SK-N-SH (cell line): ENCODE results near the gene CD59. TPM values are rescaled to one million over a fixed set of nuclear protein-coding genes. Genes with fewer than 3 reads are reported as not detected.
A peak's percentile ranks its signal among the peaks of the same experiment; 100 is the strongest.

Experiments
- CTCF ChIA-PET: fragments of 300-600, 350-600 bp; formaldehyde crosslinking; extraction: SDS; loops from one replicate; lab custom pipeline; 2021; lab: Yijun Ruan, JAX
- POLR2A ChIA-PET: fragments of 350-600 bp; sonication (Branson Sonifier 250); formaldehyde crosslinking; extraction: SDS; loops from one replicate; lab custom pipeline; 2020; ENCODE audit warnings: antibody characterized with exemption, inconsistent platforms; lab: Yijun Ruan, JAX
- DNase-seq: peaks from one replicate; pipeline ENCODE4 v3.0.0; 2012
- H2AFZ ChIP-seq: fragments of 200-600 bp; sonication (generic); 2 replicates; pipeline ENCODE4 v1.8.1; 2016; ENCODE audit warnings: antibody characterized with exemption, mild to moderate bottlenecking, low read depth
- H3F3A ChIP-seq: fragments of 200-600 bp; sonication (generic); replicated peaks from 2 replicates; pipeline ENCODE3; 2016; ENCODE audit warnings: antibody characterized with exemption, mild to moderate bottlenecking; ENCODE audit not compliant: insufficient read depth
- H3K27ac ChIP-seq, 2 experiments: fragments of 200-500 bp in 1 of 2; fragments of 200-600 bp in 1 of 2; sonication (Bioruptor generic) in 1 of 2; sonication (generic), shearing (Covaris generic) in 1 of 2; 2 replicates each; pipeline versions ENCODE4 v1.5.1 to v1.6.1; 2014 to 2016; ENCODE audit warnings: low read depth in 2 of 2, inconsistent platforms in 1 of 2, low read length in 1 of 2, mild to moderate bottlenecking in 1 of 2, mixed read lengths in 1 of 2
- H3K27me3 ChIP-seq: fragments of 200-600 bp; sonication (generic), shearing (Covaris generic); 2 replicates; pipeline ENCODE4 v1.6.1; 2016; ENCODE audit warnings: mixed run types; ENCODE audit not compliant: insufficient read depth
- H3K36me3 ChIP-seq, 2 experiments: fragments of 200-500 bp in 1 of 2; fragments of 200-600 bp in 1 of 2; sonication (Bioruptor generic) in 1 of 2; sonication (generic) in 1 of 2; replicated peaks in 1 of 2; 2 replicates each; pipeline versions ENCODE3 to v1.5.1; 2014 to 2016; ENCODE audit warnings: low read length in 1 of 2, mild to moderate bottlenecking in 1 of 2; ENCODE audit not compliant: insufficient read depth in 2 of 2, control insufficient read depth in 1 of 2
- H3K4me1 ChIP-seq, 2 experiments: fragments of 200-500 bp in 1 of 2; fragments of 200-600 bp in 1 of 2; sonication (Bioruptor generic) in 1 of 2; sonication (generic), shearing (Covaris generic) in 1 of 2; 2 replicates each; pipeline versions ENCODE4 v1.5.1 to v1.6.1; 2014 to 2016; ENCODE audit warnings: low read depth in 1 of 2, low read length in 1 of 2, mixed run types in 1 of 2; ENCODE audit not compliant: insufficient read depth in 2 of 2, control insufficient read depth in 1 of 2
- H3K4me2 ChIP-seq: fragments of 200-600 bp; sonication (generic), shearing (Covaris generic); 2 replicates; pipeline ENCODE4 v1.6.1; 2017; ENCODE audit warnings: mixed run types
- H3K4me3 ChIP-seq, 2 experiments: fragments of 200-500 bp in 1 of 2; fragments of 200-600 bp in 1 of 2; sonication (Bioruptor generic) in 1 of 2; sonication (generic), shearing (Covaris generic) in 1 of 2; 2 replicates each; pipeline versions ENCODE4 v1.5.1 to v1.8.1; 2014 to 2016; ENCODE audit warnings: low read depth in 2 of 2, inconsistent platforms in 1 of 2, low read length in 1 of 2, mild to moderate bottlenecking in 1 of 2, mixed read lengths in 1 of 2, moderate library complexity in 1 of 2
- H3K79me2 ChIP-seq: fragments of 200-600 bp; sonication (generic); 2 replicates; pipeline ENCODE4 v1.8.1; 2017; ENCODE audit warnings: mild to moderate bottlenecking; ENCODE audit not compliant: insufficient read depth
- H3K9ac ChIP-seq: fragments of 200-600 bp; sonication (generic); 2 replicates; pipeline ENCODE4 v1.6.1; 2017; ENCODE audit warnings: mixed run types
- H3K9me2 ChIP-seq: fragments of 200-600 bp; sonication (generic); 2 replicates; pipeline ENCODE4 v1.6.1; 2017; ENCODE audit warnings: mixed run types
- H3K9me3 ChIP-seq: fragments of 200-600 bp; sonication (generic); 2 replicates; pipeline ENCODE4 v1.6.1; 2017; ENCODE audit warnings: mixed run types, mild to moderate bottlenecking, moderate library complexity
- H4K20me1 ChIP-seq: fragments of 200-600 bp; sonication (generic); 2 replicates; pipeline ENCODE4 v1.6.1; 2017; ENCODE audit warnings: mild to moderate bottlenecking, mixed run types; ENCODE audit not compliant: insufficient read depth
- EP300 ChIP-seq, 2 experiments: IDR thresholded peaks; 2 replicates each; pipeline versions ENCODE4 v1.4.0 to v1.6.1; 2012; ENCODE audit warnings: borderline replicate concordance in 1 of 2, low read depth in 1 of 2, low read length in 1 of 2
- FOXJ3 ChIP-seq: sonication (generic); formaldehyde crosslinking; IDR thresholded peaks from 2 replicates; pipeline ENCODE4 v1.5.1; 2020; ENCODE audit warnings: mild to moderate bottlenecking, missing genetic modification reagents
- JUND ChIP-seq: IDR thresholded peaks from 2 replicates; pipeline ENCODE4 v1.4.0; 2012
- MAX ChIP-seq: IDR thresholded peaks from 2 replicates; pipeline ENCODE4 v1.4.0; 2012; ENCODE audit warnings: low read depth
- MEF2A ChIP-seq: IDR thresholded peaks from 2 replicates; pipeline ENCODE4 v1.4.0; 2012; ENCODE audit warnings: low read depth, borderline replicate concordance
- MXI1 ChIP-seq: IDR thresholded peaks from 2 replicates; pipeline ENCODE4 v1.6.1; 2012; ENCODE audit warnings: mild to moderate bottlenecking, low read depth, low read length, improper control_type of control experiment
- NFIC ChIP-seq: IDR thresholded peaks from 2 replicates; pipeline ENCODE4 v1.4.0; 2012; ENCODE audit warnings: borderline replicate concordance
- NRF1 ChIP-seq: IDR thresholded peaks from 2 replicates; pipeline ENCODE4 v1.6.1; 2012; ENCODE audit warnings: low read depth, mild to moderate bottlenecking, low read length
- POLR2AphosphoS5 ChIP-seq: IDR thresholded peaks from 2 replicates; pipeline ENCODE4 v1.6.1; 2012; ENCODE audit warnings: low read depth, low read length
- RAD21 ChIP-seq: IDR thresholded peaks from 2 replicates; pipeline ENCODE4 v1.6.1; 2012; ENCODE audit warnings: mild to moderate bottlenecking, low read length
- SMC3 ChIP-seq: IDR thresholded peaks from 2 replicates; pipeline ENCODE4 v1.6.1; 2012; ENCODE audit warnings: low read depth, low read length, improper control_type of control experiment
- TAF1 ChIP-seq: IDR thresholded peaks from 2 replicates; pipeline ENCODE4 v1.6.1; 2012; ENCODE audit warnings: low read depth, mild to moderate bottlenecking, low read length, moderate library complexity, borderline replicate concordance
- TCF12 ChIP-seq: IDR thresholded peaks from 2 replicates; pipeline ENCODE4 v1.4.0; 2012
- TEAD4 ChIP-seq: IDR thresholded peaks from 2 replicates; pipeline ENCODE4 v1.4.0; 2012; ENCODE audit warnings: mild to moderate bottlenecking, borderline replicate concordance; ENCODE audit not compliant: insufficient read depth
- USF2 ChIP-seq: fragments of 150-350 bp; IDR thresholded peaks from 2 replicates; pipeline ENCODE4 v1.6.1; 2017; ENCODE audit warnings: antibody characterized with exemption, low read length, low read depth, borderline replicate concordance
- YY1 ChIP-seq: IDR thresholded peaks from 2 replicates; pipeline ENCODE4 v1.4.0; 2012; ENCODE audit warnings: low read depth, mild to moderate bottlenecking
- WGBS: methylation state at CpG from one replicate; pipeline ENCODE4 v1.1.6; 2017; ENCODE audit warnings: low lambda C conversion rate; 5-methylcytosine and 5-hydroxymethylcytosine counted together
- polyA plus RNA-seq, 3 experiments: library from polyadenylated mRNA; depleted of rRNA; stranded (reverse); fragments of >200 nt; gene quantifications; 2 replicates each; pipeline ENCODE4 v1.2.3, GENCODE V29; 2012
- TF ChIP-seq, protein P1 (sequence below): IDR thresholded peaks from 2 replicates; pipeline ENCODE4; 2012

Gene CD59
- polyA plus RNA-seq, 1 of the 3 experiments (the other 2 are of a cell fraction), result 616 TPM

DNA sequence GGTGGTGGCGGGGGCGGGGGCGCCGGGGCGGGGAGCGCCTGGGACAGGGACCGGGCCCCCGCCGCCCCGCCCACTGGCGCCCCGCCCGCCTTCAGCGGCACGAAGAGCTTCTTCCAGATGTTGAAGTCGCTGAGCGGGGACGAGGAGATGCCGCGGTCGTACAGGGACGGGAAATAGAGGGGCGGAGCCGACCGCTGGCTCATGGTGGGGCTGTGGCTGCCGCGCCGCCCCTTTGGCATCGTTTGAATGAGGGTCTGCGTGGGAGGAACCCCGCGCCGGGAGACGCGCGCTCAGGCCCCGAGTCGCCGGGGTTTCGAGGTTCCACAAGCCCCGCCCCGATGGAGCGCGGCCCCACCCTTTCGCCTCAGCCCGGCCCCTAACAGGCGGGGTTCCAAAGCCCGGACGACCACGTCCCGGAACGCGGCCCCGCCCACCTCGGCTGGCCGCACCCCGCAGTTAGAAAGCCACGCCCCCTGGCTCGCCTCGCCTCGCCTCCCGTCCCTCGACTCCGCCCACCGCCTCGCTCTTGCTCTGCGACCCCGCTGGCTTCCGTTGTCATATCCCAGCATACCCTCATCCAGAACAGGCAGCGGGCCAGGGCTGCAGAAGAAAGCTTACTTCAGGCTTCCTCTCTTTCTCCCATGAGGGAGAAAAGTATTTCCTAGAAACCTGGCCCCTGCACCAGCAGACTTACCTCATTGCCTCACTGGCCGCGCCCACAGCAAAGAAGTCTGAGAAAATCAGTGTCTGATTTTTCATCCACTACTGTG is 35.5 kb downstream of the CD59 start, which contains the start of gene C11orf91:
Gene C11orf91, minus strand, starts transcription at position 325 of the 770 bp plus-strand sequence. Its CDS starts 86 bp downstream, at position 239.
- H3F3A ChIP-seq, result peaks cover 48% of the 10 kb centered on the region
- H3K79me2 ChIP-seq, result no peaks in the 10 kb centered on the region
- H3K9me3 ChIP-seq, result no peaks in the 10 kb centered on the region
- TF ChIP-seq NRF1 (0 out of 2 replicates have a peak, but pooled peaks have one; percentile 21), MXI1 (peak; percentile 61), POLR2AphosphoS5 (peak; percentile 73; the same call in 1 of the 2 replicates), SMC3 (no peak), MAX (peak; percentile 56), TAF1 (peak; percentile 61; the same call in 1 of the 2 replicates), NFIC (peak; percentile 30; the same call in 1 of the 2 replicates), USF2 (no peak)
- H3K4me3 ChIP-seq, result peak within 1 kb of the TSS; percentile 49 to 59
- CTCF ChIA-PET, result interaction anchor here (1.0 to 3.0 kb wide), 5 partner anchors 12 to 134 kb away, joined by 3 to 20 read pairs (median 4); no protein-coding TSS in a partner anchor
- peak within 1 kb of the TSS; percentile 77 for H3K4me2 ChIP-seq
- WGBS, result 2% methylated on average over 41 of the region's 72 CpGs
- peak; percentile 98 for DNase-seq
- peak within 1 kb of the TSS; percentile 93 to 94 for H3K27ac ChIP-seq
- peaks cover 13 to 36% of the 10 kb centered on the region in 2 experiments; a peak in 2 of 4 replicates for H3K4me1 ChIP-seq
- peaks cover 5 to 13% of the 10 kb centered on the region in 2 experiments for H3K36me3 ChIP-seq
- no peaks in the 10 kb centered on the region for H3K9me2 ChIP-seq
- H2AFZ ChIP-seq, result peak within 1 kb of the TSS; percentile 27; the same call in 1 of the 2 replicates
- POLR2A ChIA-PET, result interaction anchor here (1.0 to 1.9 kb wide), 6 partner anchors 9 to 540 kb away, joined by 3 to 5 read pairs (median 4); partner anchors contain the start of gene CSTF3
- no peaks in the 10 kb centered on the region for H3K27me3 ChIP-seq
- H3K9ac ChIP-seq, result peak within 1 kb of the TSS; percentile 69
- H4K20me1 ChIP-seq, result no peaks in the 10 kb centered on the region

- no peaks in the 10 kb centered on the region for H3K27me3 ChIP-seq
- TF ChIP-seq MEF2A, result no peak
- no peak for TF ChIP-seq EP300 (IDR thresholded peaks at IDR 0.05; ENCODE audit: borderline replicate concordance in 1 of 2, low read depth in 1 of 2, low read length in 1 of 2)
- TF ChIP-seq, protein P1, sequence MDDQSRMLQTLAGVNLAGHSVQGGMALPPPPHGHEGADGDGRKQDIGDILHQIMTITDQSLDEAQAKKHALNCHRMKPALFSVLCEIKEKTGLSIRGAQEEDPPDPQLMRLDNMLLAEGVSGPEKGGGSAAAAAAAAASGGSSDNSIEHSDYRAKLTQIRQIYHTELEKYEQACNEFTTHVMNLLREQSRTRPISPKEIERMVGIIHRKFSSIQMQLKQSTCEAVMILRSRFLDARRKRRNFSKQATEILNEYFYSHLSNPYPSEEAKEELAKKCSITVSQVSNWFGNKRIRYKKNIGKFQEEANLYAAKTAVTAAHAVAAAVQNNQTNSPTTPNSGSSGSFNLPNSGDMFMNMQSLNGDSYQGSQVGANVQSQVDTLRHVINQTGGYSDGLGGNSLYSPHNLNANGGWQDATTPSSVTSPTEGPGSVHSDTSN, result no peak
- TF ChIP-seq JUND, result no peak
- TF ChIP-seq TCF12, result no peak
- TF ChIP-seq FOXJ3 (CRISPR knock-in tag), result no peak
- no peak for TF ChIP-seq TEAD4
- TF ChIP-seq YY1, result no peak
- TF ChIP-seq RAD21, result no peak
- no peak for TF ChIP-seq TAF1
- TF ChIP-seq SMC3, result no peak
- CTCF ChIA-PET, result interaction anchor here (2.1 to 3.0 kb wide), 3 partner anchors 11 to 130 kb away, joined by 4 to 20 read pairs (median 15); no protein-coding TSS in a partner anchor
- peaks cover 2 to 7% of the 10 kb centered on the region in 2 experiments for H3K36me3 ChIP-seq
- H3K9ac ChIP-seq, result peak overlapping the region; percentile 57; the same call in 1 of the 2 replicates
- peak overlapping the region; percentile 77; the same call in 1 of the 2 replicates for H3K4me2 ChIP-seq
- H3K79me2 ChIP-seq, result no peaks in the 10 kb centered on the region
- H3K9me2 ChIP-seq, result no peaks in the 10 kb centered on the region
- H2AFZ ChIP-seq, result no peak overlapping the region; the same call in 1 of the 2 replicates
- H3F3A ChIP-seq, result peaks cover 44% of the 10 kb centered on the region
- peaks cover 18 to 37% of the 10 kb centered on the region in 2 experiments; a peak in 2 of 4 replicates for H3K4me1 ChIP-seq
- no peak for DNase-seq
- WGBS, result 50% methylated on average over 24 of the region's 25 CpGs
- peak overlapping the region; percentile 72 to 94; a peak in 3 of 4 replicates for H3K27ac ChIP-seq
- H3K9me3 ChIP-seq, result no peaks in the 10 kb centered on the region
- POLR2A ChIA-PET, result interaction anchor here (1.1 to 1.9 kb wide), 5 partner anchors 8 to 539 kb away, joined by 3 to 5 read pairs (median 5); partner anchors contain the start of gene CSTF3
- H3K4me3 ChIP-seq, result peak overlapping the region in 1 of 2 experiments; percentile 59; a peak in 2 of 4 replicates
- no peaks in the 10 kb centered on the region for H4K20me1 ChIP-seq
Measured at GRCh38 chr11:33700063-33700501, 36.1 kb downstream of the CD59 start.
